ENCODE measurements around the gene TOLLIP.
A peak's percentile ranks its signal among the peaks of the same experiment; 100 is the strongest.
"Not testable (repeated sequence)": the region's sequence is repeated elsewhere in the genome, so short reads cannot be mapped to it uniquely, and the experiment has no call there.

TOLLIP gene

DNA sequence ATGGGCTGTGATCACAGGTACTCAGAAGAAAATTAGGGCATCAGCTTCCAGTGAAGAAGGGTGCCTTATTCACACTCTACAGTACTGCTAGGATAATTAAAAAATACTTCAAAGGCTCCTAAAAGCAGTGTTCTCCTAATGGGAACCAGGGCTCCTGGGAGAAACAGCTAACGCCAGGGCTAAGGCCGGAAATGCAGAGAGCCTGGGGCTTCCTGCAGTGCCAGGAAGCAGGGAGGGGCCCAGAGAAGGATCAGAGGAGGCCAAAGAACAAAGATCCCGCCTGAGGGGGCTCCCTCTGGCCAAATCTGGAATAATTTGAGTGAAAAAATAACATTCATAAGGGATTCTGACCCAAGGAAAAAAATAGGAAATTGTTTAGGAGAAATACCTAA is 27.5 kb downstream of the TOLLIP start:
- no peak for DNase-seq (ENCODE audit: low read depth)

- DNase-seq (ENCODE audit: low read depth), result no peak
Observed at GRCh38 chr11:1281326-1281973, 28.0 kb downstream of the TOLLIP start.

- no peak for DNase-seq (ENCODE audit: low read depth)
Observed at GRCh38 chr11:1280116-1281035, 29.1 kb downstream of the TOLLIP start.

- no peak for DNase-seq (ENCODE audit: low read depth)
Observed at GRCh38 chr11:1279674-1280055, 29.8 kb downstream of the TOLLIP start.

DNA sequence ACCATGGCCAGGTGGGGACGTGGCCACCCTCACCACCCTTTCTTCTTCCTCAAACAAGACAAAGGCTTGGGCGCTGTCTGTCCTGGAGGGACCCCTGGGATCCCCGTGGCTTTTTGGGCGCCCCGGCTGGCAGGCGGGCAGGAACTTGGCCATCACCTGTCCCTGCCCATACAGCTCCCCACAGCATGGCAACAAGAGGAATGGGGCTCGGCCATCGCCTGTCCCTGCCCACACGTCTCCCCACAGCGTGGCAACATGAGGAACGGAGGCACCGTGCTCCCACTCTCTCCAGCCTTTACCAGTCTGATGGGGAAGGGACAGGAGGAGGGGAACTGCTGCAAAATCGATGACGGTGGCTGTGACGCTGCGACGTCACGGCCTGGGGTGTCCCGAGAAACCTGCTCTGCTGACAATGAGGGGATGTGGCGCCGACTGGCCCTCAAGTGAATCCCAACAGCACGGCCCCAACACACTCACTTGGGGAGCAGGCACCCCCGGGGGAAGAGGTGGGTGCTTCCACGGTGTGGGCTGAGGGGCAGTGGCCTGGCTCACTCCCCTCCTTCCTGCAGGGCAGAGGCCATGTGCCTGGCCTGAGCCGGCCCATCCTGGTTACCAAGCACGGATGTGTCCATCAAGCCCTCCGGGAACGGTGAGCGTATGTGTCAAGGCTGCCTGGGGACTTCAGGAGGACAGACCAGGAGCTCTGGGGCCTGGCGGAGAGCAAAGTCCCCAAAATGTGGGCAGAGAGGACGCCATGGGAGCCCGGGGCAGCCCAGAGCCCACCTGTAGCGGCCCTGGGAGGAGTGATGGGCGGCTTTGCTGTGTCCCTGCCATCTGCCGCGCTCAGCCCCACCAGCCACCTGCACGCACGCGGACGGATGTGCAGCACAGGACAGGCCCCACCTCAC is 30.4 kb downstream of the TOLLIP start:
- DNase-seq (ENCODE audit: low read depth), result no peak

DNA sequence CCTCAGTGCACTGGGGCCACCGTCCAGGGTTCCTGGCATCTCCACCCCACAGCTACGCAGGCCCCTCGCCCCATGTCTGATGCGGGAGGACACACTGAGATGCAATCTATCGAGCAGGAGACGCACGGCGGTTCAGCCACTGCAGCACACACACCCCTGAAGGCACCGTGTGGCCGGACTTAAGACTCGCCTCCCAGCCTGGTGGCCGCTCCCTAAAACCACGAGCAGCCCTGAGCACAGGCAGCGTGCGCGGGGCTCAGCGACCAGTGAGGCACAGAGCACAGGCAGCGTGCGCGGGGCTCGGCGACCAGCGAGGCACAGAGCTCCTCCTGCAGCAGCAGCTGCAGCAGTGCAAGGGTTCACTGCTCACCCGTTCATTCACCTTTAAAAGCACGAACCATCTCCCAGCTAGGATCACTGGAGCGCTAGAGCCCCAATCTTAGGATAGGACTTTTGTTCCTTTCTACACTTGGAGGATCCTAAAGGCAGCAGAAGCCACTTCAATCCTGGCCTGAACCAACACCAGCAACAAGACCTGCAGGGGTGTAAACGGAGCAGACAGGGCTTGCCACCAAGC is 31.4 kb downstream of the TOLLIP start:
- no peak for DNase-seq (ENCODE audit: low read depth)

GRCh38 chr11:1276866-1277615 is 32.4 kb downstream of the TOLLIP start:
- no peak for DNase-seq (ENCODE audit: low read depth)

GRCh38 chr11:1276041-1276790 is 33.2 kb downstream of the TOLLIP start:
- no peak for DNase-seq (ENCODE audit: low read depth)

- no peak for DNase-seq (ENCODE audit: low read depth)
Observed at GRCh38 chr11:1275021-1275420, 34.4 kb downstream of the TOLLIP start.

DNA sequence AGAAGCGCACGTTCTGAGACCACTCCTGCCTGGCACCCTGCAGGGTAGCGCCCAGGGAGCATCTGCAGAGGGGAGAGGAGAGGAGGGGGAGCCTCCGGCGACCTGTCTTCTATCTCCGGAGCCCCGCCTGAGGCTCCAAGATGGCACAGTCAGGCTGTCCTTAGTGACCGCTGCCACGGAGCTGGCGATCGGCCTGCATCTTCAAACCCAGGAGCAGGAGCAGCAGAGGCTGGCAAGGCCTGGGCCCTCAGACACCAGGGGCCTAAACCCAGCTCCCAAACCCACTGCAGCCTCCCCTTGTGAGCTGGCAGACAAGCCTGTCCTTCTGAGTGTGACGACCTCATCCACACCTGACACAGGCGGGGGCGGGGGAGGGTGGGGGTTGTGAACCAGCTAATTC is 34.9 kb downstream of the TOLLIP start:
- DNase-seq (ENCODE audit: low read depth), result no peak

- DNase-seq (ENCODE audit: low read depth), result no peak
Observed at GRCh38 chr11:1272531-1272930, 36.9 kb downstream of the TOLLIP start.

DNA sequence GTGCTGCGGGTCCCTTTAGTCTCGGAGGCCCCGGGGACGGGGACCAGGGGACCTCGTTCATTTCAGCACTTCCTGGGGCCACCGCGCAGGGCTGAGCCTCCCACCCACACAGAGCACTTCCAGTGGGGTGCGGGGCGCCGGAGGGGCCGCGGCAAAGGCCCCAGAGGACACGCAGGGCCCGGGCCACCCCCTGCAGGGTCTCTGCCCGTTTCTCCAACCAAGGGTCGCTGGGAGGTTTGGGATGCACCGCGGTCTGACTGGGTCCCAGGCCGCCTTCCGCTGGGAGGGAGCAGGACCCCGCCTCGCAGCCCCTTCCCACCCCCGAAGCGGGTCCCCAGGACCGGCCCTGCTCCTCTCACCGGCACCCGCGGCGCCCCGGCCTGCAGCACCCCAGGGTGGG is 37.5 kb downstream of the TOLLIP start:
- DNase-seq (ENCODE audit: low read depth), result no peak

- no peak for DNase-seq (ENCODE audit: low read depth)
Observed at GRCh38 chr11:1271406-1271805, 38.0 kb downstream of the TOLLIP start.

GRCh38 chr11:1271002-1271401 is 38.4 kb downstream of the TOLLIP start:
- DNase-seq (ENCODE audit: low read depth), result peak; percentile 2

DNA sequence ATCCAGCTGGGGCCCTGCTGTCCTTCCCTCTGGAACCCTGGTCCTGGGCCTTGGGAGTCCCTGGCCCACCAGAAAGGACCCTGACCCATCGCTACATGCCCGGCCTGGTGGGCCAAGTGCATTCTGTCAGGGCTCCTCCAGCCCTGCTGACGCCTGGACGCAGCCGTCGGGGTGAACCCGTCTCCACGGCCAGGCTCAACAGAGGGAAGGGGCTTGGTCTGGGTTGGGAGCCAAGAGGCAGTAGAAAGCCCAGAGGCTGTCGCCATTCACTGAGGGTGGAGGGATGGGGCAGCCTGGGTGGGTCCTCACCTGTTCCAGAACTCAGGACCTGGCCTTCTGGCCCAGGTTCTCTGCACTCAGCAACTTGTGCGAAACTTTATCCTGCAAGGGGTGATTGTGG is 39.0 kb downstream of the TOLLIP start:
- no peak for DNase-seq (ENCODE audit: low read depth)

- no peak for DNase-seq (ENCODE audit: low read depth)
Observed at GRCh38 chr11:1269957-1270356, 39.5 kb downstream of the TOLLIP start.

DNA sequence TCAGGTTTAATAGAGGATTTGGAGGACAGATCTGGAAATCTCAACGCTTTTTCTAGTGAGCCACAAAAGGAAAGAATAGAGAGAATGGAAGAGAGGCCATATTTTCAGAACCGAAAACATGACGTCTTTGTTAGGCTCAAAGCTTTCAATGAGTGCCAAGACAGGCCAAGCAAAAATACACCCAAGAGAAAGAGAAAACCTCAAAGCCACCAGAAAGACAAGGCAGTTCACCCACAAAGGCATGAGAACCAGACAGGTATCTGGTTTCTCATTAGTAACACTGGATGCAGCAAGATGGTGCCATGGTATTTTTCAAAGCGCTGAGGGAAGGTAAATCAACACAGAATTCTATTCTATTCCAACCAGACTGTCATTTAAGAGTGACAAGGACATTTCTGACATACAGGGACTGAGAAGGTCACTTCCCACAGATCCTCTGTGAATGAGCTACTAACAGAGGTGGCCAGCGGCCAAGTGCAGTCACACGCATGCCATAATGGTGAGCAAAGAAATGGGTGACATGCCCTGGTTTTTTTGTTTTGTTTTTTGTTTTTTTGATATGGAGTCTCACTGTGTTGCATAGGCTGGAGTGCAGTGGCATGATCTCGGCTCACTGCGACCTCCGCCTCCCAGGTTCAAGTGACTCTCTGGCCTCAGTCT is 41.9 kb downstream of the TOLLIP start:
- no peak for DNase-seq (ENCODE audit: low read depth)

DNA sequence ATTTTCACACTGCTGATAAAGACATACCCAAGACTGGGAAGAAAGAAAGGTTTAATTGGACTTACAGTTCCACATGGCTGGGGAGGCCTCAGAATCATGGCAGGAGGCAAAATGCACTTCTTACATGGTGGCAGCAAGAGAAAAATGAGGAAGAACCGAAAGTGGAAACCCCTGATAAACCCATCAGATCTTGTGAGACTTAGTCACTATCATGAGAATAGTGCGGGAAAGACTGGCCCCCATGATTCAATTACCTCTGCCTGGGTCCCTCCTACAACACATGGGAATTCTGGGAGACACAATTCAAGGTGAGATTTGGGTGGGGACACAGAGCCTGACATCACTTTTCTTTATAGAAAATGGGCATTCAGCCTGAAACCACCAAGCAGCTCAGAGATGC is 42.5 kb downstream of the TOLLIP start:
- DNase-seq (ENCODE audit: low read depth), result not testable (repeated sequence)

- not testable (repeated sequence) for DNase-seq (ENCODE audit: low read depth)
Observed at GRCh38 chr11:1265480-1265879, 44.0 kb downstream of the TOLLIP start.

DNA sequence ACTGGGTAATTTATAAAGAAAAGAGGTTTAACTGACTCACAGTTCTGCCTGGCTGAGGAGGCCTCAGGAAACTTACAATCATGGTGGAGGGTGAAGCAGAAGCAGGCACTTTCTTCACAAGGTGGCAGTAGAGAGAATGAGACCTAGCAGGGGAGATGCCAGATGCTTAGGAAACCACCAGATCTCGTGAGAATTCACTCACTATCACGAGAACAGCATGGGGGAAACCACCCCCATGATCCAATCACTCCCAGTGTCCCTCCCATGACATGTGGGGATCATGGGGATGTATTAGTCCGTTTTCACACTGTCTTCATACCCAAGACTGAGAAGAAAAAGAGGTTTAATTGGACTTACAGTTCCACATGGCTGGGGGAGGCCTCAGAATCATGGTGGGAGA is 45.0 kb downstream of the TOLLIP start:
- peak; percentile 47 for DNase-seq (ENCODE audit: low read depth)
